OCI-LY1 (cell line): ENCODE data around the gene GIGYF2.

Experiments
- H2AFZ ChIP-seq: fragments of 200-600 bp; sonication (generic), shearing (Covaris generic); 2 replicates; pipeline ENCODE4 v1.6.0; 2014; ENCODE audit warnings: antibody characterized with exemption, mild to moderate bottlenecking, low read length
- H3F3A ChIP-seq: fragments of 200-600 bp; sonication (generic), shearing (Covaris generic); 2 replicates; pipeline ENCODE4 v1.6.0; 2014; ENCODE audit warnings: mild to moderate bottlenecking, antibody characterized with exemption, low read length, moderate library complexity; ENCODE audit not compliant: insufficient read depth
- H3K27ac ChIP-seq: fragments of 200-600 bp; sonication (generic); 2 replicates; pipeline ENCODE4 v1.5.1; 2014; ENCODE audit warnings: low read length, mixed run types, mild to moderate bottlenecking, low read depth; ENCODE audit not compliant: poor library complexity, severe bottlenecking
- H3K27me3 ChIP-seq: fragments of 200-600 bp; sonication (generic); 2 replicates; pipeline ENCODE4 v1.6.0; 2014; ENCODE audit warnings: antibody characterized with exemption, mild to moderate bottlenecking, low read length, moderate library complexity; ENCODE audit not compliant: insufficient read depth
- H3K36me3 ChIP-seq: fragments of 200-600 bp; sonication (generic); 2 replicates; pipeline ENCODE4 v1.6.1; 2014; ENCODE audit warnings: mild to moderate bottlenecking, antibody characterized with exemption, low read length, moderate library complexity, mixed read lengths; ENCODE audit not compliant: insufficient read depth
- H3K4me1 ChIP-seq: fragments of 200-600 bp; sonication (generic); 2 replicates; pipeline ENCODE4 v1.5.1; 2014; ENCODE audit warnings: mild to moderate bottlenecking, low read length, moderate library complexity; ENCODE audit not compliant: insufficient read depth, severe bottlenecking
- H3K4me2 ChIP-seq: fragments of 200-600 bp; sonication (generic), shearing (Covaris generic); 2 replicates; pipeline ENCODE4 v1.6.1; 2014; ENCODE audit warnings: low read length
- H3K4me3 ChIP-seq: fragments of 200-600 bp; sonication (generic); 2 replicates; pipeline ENCODE4 v1.5.1; 2014; ENCODE audit warnings: low read length, low read depth, mild to moderate bottlenecking, mixed read lengths; ENCODE audit not compliant: poor library complexity, severe bottlenecking
- H3K79me2 ChIP-seq: fragments of 200-600 bp; shearing (Covaris generic); 2 replicates; pipeline ENCODE4 v1.6.1; 2016; ENCODE audit warnings: mixed run types, low read length, mixed read lengths; ENCODE audit not compliant: insufficient read depth
- H3K9ac ChIP-seq: fragments of 200-600 bp; sonication (generic), shearing (Covaris generic); 2 replicates; pipeline ENCODE4 v1.6.1; 2014; ENCODE audit warnings: mild to moderate bottlenecking, low read length, mixed read lengths
- H3K9me2 ChIP-seq: fragments of 200-600 bp; sonication (generic), shearing (Covaris generic); 2 replicates; pipeline ENCODE4 v1.6.1; 2014; ENCODE audit warnings: low read depth, mild to moderate bottlenecking, low read length, mixed read lengths
- H3K9me3 ChIP-seq: fragments of 200-600 bp; shearing (Covaris generic); 2 replicates; pipeline ENCODE4 v1.6.1; 2014; ENCODE audit warnings: low read length, mixed read lengths
- H4K20me1 ChIP-seq: fragments of 200-600 bp; sonication (generic), shearing (Covaris generic); 2 replicates; pipeline ENCODE4 v1.6.0; 2016; ENCODE audit warnings: mild to moderate bottlenecking, low read length; ENCODE audit not compliant: insufficient read depth
- CTCF ChIP-seq: fragments of 200-600 bp; sonication (generic), shearing (Covaris generic); IDR thresholded peaks from 2 replicates; pipeline ENCODE4 v1.5.1; 2017; ENCODE audit warnings: mild to moderate bottlenecking, antibody characterized with exemption, low read length, moderate library complexity, mixed read lengths
- EZH2 ChIP-seq: fragments of 200-600 bp; sonication (generic), shearing (Covaris generic); IDR thresholded peaks from 2 replicates; pipeline ENCODE4 v1.8.0; 2017; ENCODE audit warnings: borderline replicate concordance, mixed run types, mild to moderate bottlenecking, antibody characterized with exemption, low read length, moderate library complexity, mixed read lengths

The GIGYF2 gene

GRCh38 chr2:232794981-232795380, 97.8 kb downstream of the GIGYF2 start:
- no peaks in the 10 kb centered on the region for H3F3A ChIP-seq
- H3K4me1 ChIP-seq = no peaks in the 10 kb centered on the region
- H3K4me3 ChIP-seq = no peak overlapping the region
- no peak overlapping the region for H3K27ac ChIP-seq
- H3K9me2 ChIP-seq = no peaks in the 10 kb centered on the region
- no peaks in the 10 kb centered on the region for H3K9me3 ChIP-seq
- H2AFZ ChIP-seq = no peak overlapping the region
- TF ChIP-seq EZH2 (no peak), CTCF (no peak)
- H3K79me2 ChIP-seq = no peaks in the 10 kb centered on the region
- H3K9ac ChIP-seq = no peak overlapping the region
- no peaks in the 10 kb centered on the region for H3K27me3 ChIP-seq
- peaks cover 93% of the 10 kb centered on the region for H3K36me3 ChIP-seq
- no peaks in the 10 kb centered on the region for H4K20me1 ChIP-seq
- H3K4me2 ChIP-seq = no peak overlapping the region

GRCh38 chr2:232795920-232796319, 98.8 kb downstream of the GIGYF2 start:
- no peaks in the 10 kb centered on the region for H3K27me3 ChIP-seq
- no peaks in the 10 kb centered on the region for H3K9me3 ChIP-seq
- no peak overlapping the region for H3K9ac ChIP-seq
- peaks cover 93% of the 10 kb centered on the region for H3K36me3 ChIP-seq
- no peaks in the 10 kb centered on the region for H3K9me2 ChIP-seq
- no peak overlapping the region for H3K4me3 ChIP-seq
- H4K20me1 ChIP-seq = no peaks in the 10 kb centered on the region
- no peak overlapping the region for H3K4me2 ChIP-seq
- H3K4me1 ChIP-seq = no peaks in the 10 kb centered on the region
- no peak overlapping the region for H2AFZ ChIP-seq
- H3F3A ChIP-seq = no peaks in the 10 kb centered on the region
- no peak overlapping the region for H3K27ac ChIP-seq
- TF ChIP-seq EZH2 = no peak
- no peak for TF ChIP-seq CTCF
- H3K79me2 ChIP-seq = no peaks in the 10 kb centered on the region

- Histone ChIP-seq H3K4me3 (no peak overlapping the region), H3K36me3 (peaks cover 83% of the 10 kb centered on the region), H3K9me2 (no peaks in the 10 kb centered on the region), H4K20me1 (no peaks in the 10 kb centered on the region), H3K27me3 (no peaks in the 10 kb centered on the region), H2AFZ (no peak overlapping the region), H3K9me3 (no peaks in the 10 kb centered on the region), H3K27ac (no peak overlapping the region), H3K9ac (no peak overlapping the region), H3K4me1 (no peaks in the 10 kb centered on the region), H3K79me2 (no peaks in the 10 kb centered on the region), H3F3A (no peaks in the 10 kb centered on the region), H3K4me2 (no peak overlapping the region)
- TF ChIP-seq EZH2 = no peak
- TF ChIP-seq CTCF = no peak
Measured at GRCh38 chr2:232798187-232798586, 101.1 kb downstream of the GIGYF2 start.
